Measurements from ENCODE around the gene MUC13.

DNA sequence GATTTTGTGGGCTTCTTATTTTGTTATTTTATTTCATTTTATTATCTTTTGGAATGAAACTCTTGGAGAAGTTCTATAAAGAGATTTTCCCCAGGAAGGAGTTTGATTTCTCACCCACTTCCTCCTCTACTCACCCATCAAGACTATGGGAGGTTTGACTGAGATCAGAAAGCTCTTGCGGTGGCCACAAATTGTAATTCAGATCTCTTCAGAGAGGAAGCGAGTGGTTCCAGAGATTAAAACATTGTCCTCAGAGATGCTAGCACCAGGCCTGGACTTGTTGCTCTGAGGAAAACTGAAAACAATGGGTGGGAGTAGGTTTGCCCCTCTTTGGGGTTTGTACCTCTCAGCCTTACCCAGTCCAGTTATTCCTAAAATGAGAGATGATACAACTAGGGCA, 8.1 kb upstream of the MUC13 start:
- TF ChIP-seq PKNOX1 (IDR thresholded peaks at IDR 0.05), result no peak
- no peak for TF ChIP-seq BHLHE40 (IDR thresholded peaks at IDR 0.05; ENCODE audit: borderline replicate concordance)
- TF ChIP-seq HDGF (IDR thresholded peaks at IDR 0.05; ENCODE audit: borderline replicate concordance), result no peak
- TF ChIP-seq FOXA1 (IDR thresholded peaks at IDR 0.05), result no peak
- no peak for TF ChIP-seq FOXM1 (IDR thresholded peaks at IDR 0.05; ENCODE audit: borderline replicate concordance)
- TF ChIP-seq ELF4 (IDR thresholded peaks at IDR 0.05), result no peak
- TF ChIP-seq TARDBP (IDR thresholded peaks at IDR 0.05), result no peak
- no peak for TF ChIP-seq ARNT (IDR thresholded peaks at IDR 0.05)
- TF ChIP-seq ZNF384 (IDR thresholded peaks at IDR 0.05), result no peak
- no peak for TF ChIP-seq LEF1 (IDR thresholded peaks at IDR 0.05; ENCODE audit: borderline replicate concordance)

Data from HEK293T (cell line).